NCI-H526 (cell line): ENCODE measurements around the gene GOLGA6C.
"Not testable (repeated sequence)": the region's sequence is repeated elsewhere in the genome, so short reads cannot be mapped to it uniquely, and the experiment has no call there.

ENCODE experiments used
- DNase-seq, 2 experiments: peaks; one replicate each; lab custom pipeline; 2025; lab: John Stamatoyannopoulos, UW

GOLGA6C gene

DNA sequence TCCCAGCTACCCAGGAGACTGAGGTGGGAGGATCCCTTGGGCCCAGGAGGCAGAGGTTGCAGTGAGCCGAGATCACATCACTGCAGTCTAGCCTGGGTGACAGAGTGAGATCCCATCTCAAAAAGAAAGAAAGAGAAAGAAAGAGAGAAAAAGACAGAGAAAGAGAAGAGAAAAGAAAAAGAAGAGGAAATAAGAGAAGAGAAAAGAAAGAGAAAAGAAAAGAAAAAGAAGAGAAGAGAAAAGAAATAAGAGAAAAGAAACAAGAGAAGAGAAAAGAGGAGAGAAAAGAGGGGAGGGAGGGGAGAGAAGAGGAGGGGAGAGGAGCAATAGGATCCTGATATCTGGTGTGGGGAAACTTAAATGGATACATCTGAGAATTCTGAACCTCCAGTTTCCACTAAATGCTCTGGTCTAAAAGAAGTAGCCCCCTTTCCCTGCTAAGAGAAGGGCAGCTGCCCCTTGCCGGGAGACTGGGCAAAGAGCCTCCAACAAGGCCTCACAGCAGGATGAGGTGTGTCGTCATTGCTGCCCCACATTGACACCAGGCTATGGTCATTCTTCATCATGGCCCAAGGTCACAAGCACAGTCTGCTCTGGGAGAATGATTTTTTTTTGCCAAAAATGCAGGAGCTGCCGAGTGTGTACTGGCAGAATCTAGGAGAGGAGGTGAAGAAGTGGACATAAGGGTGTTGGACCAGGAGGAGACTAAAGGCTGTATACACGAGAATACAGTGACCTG is 56.6 kb downstream of the GOLGA6C start:
- no peak for DNase-seq

- DNase-seq: not testable (repeated sequence)
Measured at GRCh38 chr15:75319231-75319897, 61.2 kb downstream of the GOLGA6C start.
